ENCODE data around the gene FAM185A.
"Not testable (repeated sequence)": the region's sequence is repeated elsewhere in the genome, so short reads cannot be mapped to it uniquely, and the experiment has no call there.

GRCh38 chr7:102791367-102791766, 42.6 kb downstream of the FAM185A start:
- not testable (repeated sequence) for TF ChIP-seq USF2 (IDR thresholded peaks at IDR 0.05; ENCODE audit: borderline replicate concordance, low read depth, low read length); YY1 (IDR thresholded peaks at IDR 0.05; ENCODE audit: low read depth); CTCF (IDR thresholded peaks at IDR 0.05); SMC3 (IDR thresholded peaks at IDR 0.05; ENCODE audit: low read depth, low read length); SIN3A (IDR thresholded peaks at IDR 0.05; ENCODE audit: borderline replicate concordance, low read depth, low read length); PBX3 (IDR thresholded peaks at IDR 0.05)

Measured in SK-N-SH (cell line).